Lower lobe of right lung (tissue), 2 donors: ENCODE results near the gene HES1. TPM values are rescaled to one million over a fixed set of nuclear protein-coding genes. Genes with fewer than 3 reads are reported as not detected.

Experiments
- ATAC-seq, 2 donors: fragments of 200-7000 bp; cut with Tn5 transposase; one replicate each; pipeline ENCODE4 v1.9.1; 2020 to 2022; ENCODE audit warnings: mild to moderate bottlenecking in 2 of 2, moderate library complexity in 2 of 2
- DNase-seq: peaks from one replicate; pipeline ENCODE4 v3.0.0-alpha.2; 2020
- H3K27ac ChIP-seq: fragments of 200-600 bp; one replicate; pipeline ENCODE4 v1.8.0; 2022
- H3K27me3 ChIP-seq: fragments of 200-600 bp; one replicate; pipeline ENCODE4 v1.8.0; 2022; ENCODE audit warnings: low read depth
- H3K36me3 ChIP-seq: fragments of 200-600 bp; one replicate; pipeline ENCODE4 v1.8.0; 2022; ENCODE audit warnings: mild to moderate bottlenecking
- H3K4me1 ChIP-seq: fragments of 200-600 bp; one replicate; pipeline ENCODE4 v1.8.0; 2022
- H3K4me3 ChIP-seq: fragments of 200-600 bp; one replicate; pipeline ENCODE4 v1.8.0; 2022; ENCODE audit warnings: mild to moderate bottlenecking
- H3K9me3 ChIP-seq: fragments of 200-600 bp; one replicate; pipeline ENCODE4 v1.8.0; 2022
- intact Hi-C: fragments of 100-400 bp; cut with DNase I; formaldehyde crosslinking; loops from one replicate; pipeline ENCODE4 v1.11.0; 2022
- total RNA-seq: library from RNA; stranded (reverse); fragmentation: NEBNext Ultra II Directional; extraction: Animal tissue kit (Norgen Biotek cat#: 25700); gene quantifications from one replicate; pipeline ENCODE4 v1.2.1, GENCODE V29; 2021
- TF ChIP-seq, protein P1 (sequence below): fragments of 200-600 bp; IDR thresholded peaks from one replicate; pipeline ENCODE4 v1.8.0; 2022; ENCODE audit warnings: antibody characterized with exemption, mild to moderate bottlenecking
- donor health status: DM: no; HTN: yes; CAD: no; lungs with severe emphysema.

The HES1 gene
- total RNA-seq, 1 donor from 2014 or later = 29.5 TPM

DNA sequence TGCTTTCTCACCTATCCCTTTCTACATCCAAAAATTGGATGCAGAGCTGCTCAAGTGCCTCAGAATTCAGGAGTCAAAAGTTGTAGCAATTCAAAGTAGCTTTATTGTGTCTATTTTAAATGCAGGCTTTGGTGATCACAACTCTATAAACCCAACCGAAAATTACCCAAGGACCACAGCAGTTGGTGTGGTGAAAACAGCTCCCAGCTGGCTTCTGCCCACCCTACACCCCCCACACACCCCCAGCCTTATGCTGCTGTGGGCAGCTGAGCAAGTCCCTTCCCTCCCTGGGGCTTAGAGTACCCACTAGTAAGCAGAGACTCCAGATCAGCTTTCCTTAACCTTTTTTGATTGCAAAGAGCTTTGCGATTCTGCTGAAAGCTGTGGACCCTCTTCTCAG lies 5.8 kb upstream of the HES1 start:
- H3K36me3 ChIP-seq = no peaks in the 10 kb centered on the region
- H3K27me3 ChIP-seq = peaks cover 4% of the 10 kb centered on the region
- peaks cover 35% of the 10 kb centered on the region for H3K4me1 ChIP-seq
- intact Hi-C loops = loop anchor here (10.0 kb wide), 1 partner anchor 345 kb away; no protein-coding TSS in a partner anchor
- no peaks in the 10 kb centered on the region for H3K9me3 ChIP-seq
- no peak for ATAC-seq
- no peak for DNase-seq
- TF ChIP-seq, protein P1, sequence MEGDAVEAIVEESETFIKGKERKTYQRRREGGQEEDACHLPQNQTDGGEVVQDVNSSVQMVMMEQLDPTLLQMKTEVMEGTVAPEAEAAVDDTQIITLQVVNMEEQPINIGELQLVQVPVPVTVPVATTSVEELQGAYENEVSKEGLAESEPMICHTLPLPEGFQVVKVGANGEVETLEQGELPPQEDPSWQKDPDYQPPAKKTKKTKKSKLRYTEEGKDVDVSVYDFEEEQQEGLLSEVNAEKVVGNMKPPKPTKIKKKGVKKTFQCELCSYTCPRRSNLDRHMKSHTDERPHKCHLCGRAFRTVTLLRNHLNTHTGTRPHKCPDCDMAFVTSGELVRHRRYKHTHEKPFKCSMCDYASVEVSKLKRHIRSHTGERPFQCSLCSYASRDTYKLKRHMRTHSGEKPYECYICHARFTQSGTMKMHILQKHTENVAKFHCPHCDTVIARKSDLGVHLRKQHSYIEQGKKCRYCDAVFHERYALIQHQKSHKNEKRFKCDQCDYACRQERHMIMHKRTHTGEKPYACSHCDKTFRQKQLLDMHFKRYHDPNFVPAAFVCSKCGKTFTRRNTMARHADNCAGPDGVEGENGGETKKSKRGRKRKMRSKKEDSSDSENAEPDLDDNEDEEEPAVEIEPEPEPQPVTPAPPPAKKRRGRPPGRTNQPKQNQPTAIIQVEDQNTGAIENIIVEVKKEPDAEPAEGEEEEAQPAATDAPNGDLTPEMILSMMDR = no peak
- H3K4me3 ChIP-seq = no peak overlapping the region
- no peak overlapping the region for H3K27ac ChIP-seq

DNA sequence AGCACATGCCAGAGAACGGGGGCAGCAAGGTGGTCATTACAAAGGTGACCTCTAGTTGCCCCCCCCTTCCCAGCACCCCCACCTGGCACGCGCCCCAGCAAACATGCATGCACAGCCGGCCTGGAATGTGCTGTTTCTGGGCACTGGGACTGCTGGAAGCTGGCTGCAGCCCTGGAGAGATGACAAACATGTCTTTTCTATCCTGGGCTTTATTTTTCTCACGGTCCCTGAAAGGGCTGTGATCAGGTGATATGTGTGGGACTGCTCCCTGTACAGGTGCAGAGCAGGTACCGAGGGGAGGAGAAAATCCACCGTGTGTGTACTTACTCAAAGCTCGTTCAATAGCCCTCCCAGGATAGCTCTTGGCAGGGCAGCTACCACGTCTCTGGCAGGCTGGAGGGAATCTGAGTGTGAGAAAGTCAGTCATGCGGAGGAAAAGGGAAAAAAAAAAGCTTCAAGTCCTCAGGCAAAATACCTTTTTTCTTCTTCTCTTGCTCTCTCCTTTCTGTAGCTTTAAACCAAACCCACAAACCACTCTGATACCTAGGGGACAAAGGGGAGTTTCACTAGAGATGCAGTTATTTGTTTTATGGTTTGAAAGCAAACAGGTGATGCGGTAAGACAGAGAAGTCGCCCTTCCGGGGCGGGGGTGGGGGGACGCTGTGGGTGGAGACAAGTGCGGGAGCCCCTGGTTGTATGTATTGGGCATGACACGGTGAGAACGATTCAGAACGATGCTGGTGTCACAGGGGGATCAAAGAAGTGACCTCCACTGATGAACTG lies 5.0 kb upstream of the HES1 start:
- peaks cover 4% of the 10 kb centered on the region for H3K27me3 ChIP-seq
- no peak for ATAC-seq

DNA sequence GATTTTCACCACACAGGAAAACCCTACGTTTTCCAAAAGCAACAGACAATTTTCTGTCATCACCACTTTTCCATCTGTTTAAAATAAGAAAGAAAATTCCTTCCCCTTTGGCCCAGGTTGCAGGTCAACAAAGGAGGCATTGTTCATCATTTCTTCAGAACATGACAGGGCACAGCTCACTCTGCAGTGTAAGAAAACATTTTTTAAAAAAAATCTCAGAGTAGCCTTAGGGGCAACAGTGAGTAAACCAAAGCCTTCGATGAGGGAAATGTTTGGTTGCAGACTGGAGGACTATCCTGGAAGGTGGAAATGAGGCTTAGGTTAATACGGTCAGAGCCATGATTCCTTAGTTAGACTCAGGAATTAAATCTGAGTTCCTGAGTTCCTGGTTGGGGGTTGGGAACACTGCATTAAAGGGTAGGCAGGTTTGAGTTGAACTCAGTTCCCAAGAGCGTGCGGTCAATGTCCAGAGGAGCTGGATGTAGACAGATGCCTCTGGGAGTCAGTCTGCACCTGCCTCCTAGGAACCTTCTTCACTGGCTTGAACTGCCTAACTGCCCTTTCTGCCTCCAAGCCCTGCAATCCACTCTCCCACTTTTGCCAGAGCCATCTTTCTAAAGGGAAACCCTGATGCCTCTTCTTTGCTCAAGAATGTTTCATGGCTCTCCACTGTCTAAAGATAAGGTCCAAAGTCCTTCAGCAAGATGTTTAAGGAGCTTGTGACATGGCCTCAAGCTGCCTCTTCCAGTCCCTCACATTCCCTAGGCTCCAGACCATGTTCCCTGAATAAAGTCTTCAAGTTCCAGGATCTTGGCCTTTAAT lies 3.3 kb upstream of the HES1 start:
- DNase-seq = no peak
- peaks cover 43% of the 10 kb centered on the region for H3K4me1 ChIP-seq
- ATAC-seq = no peak
- H3K36me3 ChIP-seq = no peaks in the 10 kb centered on the region
- H3K4me3 ChIP-seq = no peak overlapping the region
- no peak overlapping the region for H3K27ac ChIP-seq
- no peaks in the 10 kb centered on the region for H3K9me3 ChIP-seq
- peaks cover 4% of the 10 kb centered on the region for H3K27me3 ChIP-seq
- TF ChIP-seq, protein P1 = no peak
- intact Hi-C loops = loop anchor here (10.0 kb wide), 1 partner anchor 348 kb away; no protein-coding TSS in a partner anchor

More for the DNA sequence above, 5.0 kb upstream of the HES1 start:
- H3K9me3 ChIP-seq = no peaks in the 10 kb centered on the region
- no peaks in the 10 kb centered on the region for H3K36me3 ChIP-seq
- H3K4me3 ChIP-seq = no peak overlapping the region
- no peak for DNase-seq
- no peak overlapping the region for H3K27ac ChIP-seq
- H3K4me1 ChIP-seq = peaks cover 43% of the 10 kb centered on the region
- TF ChIP-seq, protein P1 = no peak
- intact Hi-C loops = loop anchor here (10.0 kb wide), 1 partner anchor 346 kb away; no protein-coding TSS in a partner anchor

DNA sequence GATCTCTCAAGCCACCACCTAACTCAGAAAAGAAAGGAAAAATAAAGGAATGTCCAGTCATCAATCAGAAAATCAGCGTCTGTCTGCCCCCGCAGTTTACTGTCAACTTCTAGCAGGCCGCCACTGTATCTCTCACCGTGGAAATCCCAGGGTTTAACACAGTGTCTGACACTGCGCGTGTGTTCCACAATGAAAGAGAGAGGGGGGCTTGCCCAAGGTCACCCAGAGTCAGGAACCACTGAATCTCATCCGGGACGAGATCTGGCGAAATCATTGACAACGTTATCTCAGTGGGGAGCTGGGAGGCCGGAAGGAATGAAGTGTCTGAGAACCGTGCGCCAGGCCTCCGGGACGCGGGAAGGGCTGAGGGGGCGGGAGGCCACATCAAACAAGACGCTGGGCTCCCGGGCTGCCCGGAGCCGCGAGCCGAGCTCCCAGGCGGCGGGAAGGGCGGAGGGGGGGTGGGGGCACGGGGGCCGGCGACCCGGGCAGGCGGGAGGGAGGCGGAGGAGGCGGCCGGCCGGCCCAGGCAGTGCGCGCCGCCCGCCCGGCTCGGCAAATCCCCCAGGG lies 2.2 kb upstream of the HES1 start:
- Histone ChIP-seq H3K4me3 (peak overlapping the region; percentile 45), H3K27ac (peak overlapping the region; percentile 78)

More for the DNA sequence above, 2.2 kb upstream of the HES1 start:
- intact Hi-C loops = loop anchor here (10.0 kb wide), 1 partner anchor 349 kb away; no protein-coding TSS in a partner anchor
- peaks cover under 1% of the 10 kb centered on the region for H3K27me3 ChIP-seq
- ATAC-seq (no peak), DNase-seq (peak; percentile 68)
- TF ChIP-seq, protein P1 = no peak
- H3K36me3 ChIP-seq = no peaks in the 10 kb centered on the region
- H3K9me3 ChIP-seq = no peaks in the 10 kb centered on the region
- peaks cover 53% of the 10 kb centered on the region for H3K4me1 ChIP-seq
